ENCODE data around the gene ZBTB34. TPM values are rescaled to one million over a fixed set of nuclear protein-coding genes. Genes with fewer than 3 reads are reported as not detected.

The ZBTB34 gene
- total RNA-seq, 3 donors from 2014 or later (not counting 1 experiment from before 2014, with no cell fraction given), result 8.9 to 13.9 (median 12.0) TPM

- Histone ChIP-seq H3K27me3 (ENCODE audit: control insufficient read depth, insufficient read depth, low read length) (no peaks in the 10 kb centered on the region), H3K4me3 (ENCODE audit: low read length) (no peak overlapping the region), H3K27ac (ENCODE audit: low read length) (no peak overlapping the region), H3K9me3 (ENCODE audit: control insufficient read depth, insufficient read depth, low read length) (no peaks in the 10 kb centered on the region), H3K4me1 (ENCODE audit: control insufficient read depth, insufficient read depth, low read length) (no peaks in the 10 kb centered on the region), H3K36me3 (ENCODE audit: control insufficient read depth, insufficient read depth, low read length) (peaks cover 19% of the 10 kb centered on the region)
- Mint-ChIP-seq H3K27me3 (ENCODE audit: low read depth in 2 of 2) (no peaks in the 10 kb centered on the region), H3K36me3 (no peaks in the 10 kb centered on the region), H3K9me3 (no peaks in the 10 kb centered on the region), H3K4me3 (no peak overlapping the region), H3K27ac (no peak overlapping the region), H3K4me1 (peaks cover 5 to 7% of the 10 kb centered on the region in 2 donors)
- DNase-seq, result no peak
- 78% methylated on average over 5 of the region's 6 CpGs for WGBS (ENCODE audit: insufficient coverage)
- TF ChIP-seq CTCF (IDR thresholded peaks at IDR 0.05), result no peak
- intact Hi-C loops (cut with micrococcal nuclease), result no loop called here
- no peak for ATAC-seq
These were observed 24.7 kb downstream of the ZBTB34 start for GRCh38 chr9:126885131-126885641.

GRCh38 chr9:126886034-126886822, 25.8 kb downstream of the ZBTB34 start:
- H3K4me3 ChIP-seq (ENCODE audit: low read length), result no peak overlapping the region
- H3K4me1 Mint-ChIP-seq, result peaks cover 5 to 7% of the 10 kb centered on the region in 2 donors
- H3K9me3 Mint-ChIP-seq, result no peaks in the 10 kb centered on the region
- no peak for ATAC-seq
- H3K9me3 ChIP-seq (ENCODE audit: control insufficient read depth, insufficient read depth, low read length), result no peaks in the 10 kb centered on the region
- no peak overlapping the region for H3K27ac Mint-ChIP-seq
- intact Hi-C loops (cut with micrococcal nuclease), result no loop called here
- WGBS (ENCODE audit: insufficient coverage), result 94% methylated on average over 22 of the region's 23 CpGs
- no peaks in the 10 kb centered on the region for H3K27me3 ChIP-seq (ENCODE audit: control insufficient read depth, insufficient read depth, low read length)
- no peaks in the 10 kb centered on the region for H3K4me1 ChIP-seq (ENCODE audit: control insufficient read depth, insufficient read depth, low read length)
- H3K27me3 Mint-ChIP-seq (ENCODE audit: low read depth in 2 of 2), result no peaks in the 10 kb centered on the region
- no peaks in the 10 kb centered on the region for H3K36me3 Mint-ChIP-seq
- no peak for TF ChIP-seq CTCF (IDR thresholded peaks at IDR 0.05)
- DNase-seq, result no peak
- H3K27ac ChIP-seq (ENCODE audit: low read length), result no peak overlapping the region
- no peak overlapping the region for H3K4me3 Mint-ChIP-seq
- peaks cover 9% of the 10 kb centered on the region for H3K36me3 ChIP-seq (ENCODE audit: control insufficient read depth, insufficient read depth, low read length)

GRCh38 chr9:126886897-126887296, 26.5 kb downstream of the ZBTB34 start:
- Histone ChIP-seq H3K27me3 (ENCODE audit: control insufficient read depth, insufficient read depth, low read length) (no peaks in the 10 kb centered on the region), H3K9me3 (ENCODE audit: control insufficient read depth, insufficient read depth, low read length) (no peaks in the 10 kb centered on the region), H3K4me3 (ENCODE audit: low read length) (no peak overlapping the region), H3K27ac (ENCODE audit: low read length) (no peak overlapping the region), H3K36me3 (ENCODE audit: control insufficient read depth, insufficient read depth, low read length) (peaks cover 5% of the 10 kb centered on the region), H3K4me1 (ENCODE audit: control insufficient read depth, insufficient read depth, low read length) (no peaks in the 10 kb centered on the region)
- WGBS (ENCODE audit: insufficient coverage), result 97% methylated on average over 10 of the region's 10 CpGs
- Mint-ChIP-seq H3K4me1 (peaks cover 4 to 5% of the 10 kb centered on the region in 2 donors), H3K9me3 (no peaks in the 10 kb centered on the region), H3K4me3 (no peak overlapping the region), H3K27me3 (ENCODE audit: low read depth in 2 of 2) (no peaks in the 10 kb centered on the region), H3K36me3 (no peaks in the 10 kb centered on the region), H3K27ac (no peak overlapping the region)
- DNase-seq (no peak), ATAC-seq (no peak)
- intact Hi-C loops (cut with micrococcal nuclease), result no loop called here
- TF ChIP-seq CTCF (IDR thresholded peaks at IDR 0.05), result no peak
